GM19099 (cell line): ENCODE measurements around the gene SLC16A14.

Experiments
- POLR2A ChIP-seq: IDR thresholded peaks from 3 replicates; pipeline ENCODE4 v1.6.1; 2011; ENCODE audit warnings: low read depth; ENCODE audit not compliant: insufficient read length; ENCODE audit errors: extremely low read depth

Gene SLC16A14

GRCh38 chr2:230050136-230050535 lies 18.6 kb downstream of the SLC16A14 start:
- no peak for TF ChIP-seq POLR2A

- no peak for TF ChIP-seq POLR2A
Observed at GRCh38 chr2:230048010-230048671, 20.6 kb downstream of the SLC16A14 start.

- no peak for TF ChIP-seq POLR2A
Observed at GRCh38 chr2:230046491-230046890, 22.2 kb downstream of the SLC16A14 start.

GRCh38 chr2:230043461-230043860 lies 25.3 kb downstream of the SLC16A14 start:
- TF ChIP-seq POLR2A, result no peak

GRCh38 chr2:230043025-230043424 lies 25.7 kb downstream of the SLC16A14 start:
- TF ChIP-seq POLR2A, result no peak

GRCh38 chr2:230042195-230042594 lies 26.5 kb downstream of the SLC16A14 start:
- TF ChIP-seq POLR2A, result no peak

- TF ChIP-seq POLR2A, result no peak
Observed at GRCh38 chr2:230023313-230023712, 45.4 kb downstream of the SLC16A14 start.

- no peak for TF ChIP-seq POLR2A
Observed at GRCh38 chr2:230019742-230020141, 49.0 kb downstream of the SLC16A14 start.

- TF ChIP-seq POLR2A, result no peak
Observed at GRCh38 chr2:230018153-230018552, 50.6 kb downstream of the SLC16A14 start.

- no peak for TF ChIP-seq POLR2A
Observed at GRCh38 chr2:230016844-230017243, 51.9 kb downstream of the SLC16A14 start.

GRCh38 chr2:230012267-230012884 lies 56.3 kb downstream of the SLC16A14 start:
- TF ChIP-seq POLR2A, result no peak

GRCh38 chr2:230011617-230012016 lies 57.1 kb downstream of the SLC16A14 start:
- no peak for TF ChIP-seq POLR2A

- TF ChIP-seq POLR2A, result no peak
Observed at GRCh38 chr2:230010501-230010900, 58.2 kb downstream of the SLC16A14 start.

GRCh38 chr2:230008708-230009066 lies 60.0 kb downstream of the SLC16A14 start:
- TF ChIP-seq POLR2A, result no peak

- TF ChIP-seq POLR2A, result no peak
Observed at GRCh38 chr2:230007931-230008707, 60.6 kb downstream of the SLC16A14 start.
